ENCODE measurements around the gene CLRN2.

Gene CLRN2, protein sequence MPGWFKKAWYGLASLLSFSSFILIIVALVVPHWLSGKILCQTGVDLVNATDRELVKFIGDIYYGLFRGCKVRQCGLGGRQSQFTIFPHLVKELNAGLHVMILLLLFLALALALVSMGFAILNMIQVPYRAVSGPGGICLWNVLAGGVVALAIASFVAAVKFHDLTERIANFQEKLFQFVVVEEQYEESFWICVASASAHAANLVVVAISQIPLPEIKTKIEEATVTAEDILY

DNA sequence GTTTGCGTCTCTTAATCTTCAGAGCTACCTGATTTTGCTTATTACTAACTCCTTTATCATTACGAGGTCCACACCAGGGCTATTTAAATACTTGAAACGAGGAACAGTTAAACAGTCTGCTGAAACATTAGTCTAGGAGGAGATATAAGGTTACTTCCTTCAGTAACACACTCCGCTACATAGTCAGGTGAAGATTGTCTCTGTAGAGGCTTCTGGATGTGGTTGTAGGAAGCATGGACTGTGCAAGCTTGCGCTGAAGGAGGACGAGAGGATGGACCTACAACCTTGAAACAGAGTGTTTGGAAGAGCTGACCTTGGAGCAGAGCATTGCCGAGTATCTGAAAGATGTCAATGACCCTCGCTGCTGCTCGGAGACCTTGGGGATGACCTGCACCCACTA is at the start of gene CLRN2:
CLRN2 (plus strand) TSS at position 301 of the 400 bp plus-strand sequence. CDS start 102 bp downstream, outside the sequence.
- Histone ChIP-seq H3K4me1 (ENCODE audit: insufficient read depth, low read length) (peaks cover 17% of the 10 kb centered on the region), H3K27ac (ENCODE audit: low read depth, low read length) (no peak within 1 kb of the TSS), H3K27me3 (ENCODE audit: control insufficient read depth in 1 of 2, insufficient read depth in 2 of 2, low read length in 2 of 2) (no peaks in the 10 kb centered on the region), H3K4me3 (ENCODE audit: low read depth in 1 of 2, low read length in 2 of 2) (no peak within 1 kb of the TSS), H3K36me3 (ENCODE audit: insufficient read depth, low read length) (no peaks in the 10 kb centered on the region), H3K9ac (ENCODE audit: low read length) (no peak within 1 kb of the TSS), H3K9me3 (ENCODE audit: low read length) (no peaks in the 10 kb centered on the region)

DNA sequence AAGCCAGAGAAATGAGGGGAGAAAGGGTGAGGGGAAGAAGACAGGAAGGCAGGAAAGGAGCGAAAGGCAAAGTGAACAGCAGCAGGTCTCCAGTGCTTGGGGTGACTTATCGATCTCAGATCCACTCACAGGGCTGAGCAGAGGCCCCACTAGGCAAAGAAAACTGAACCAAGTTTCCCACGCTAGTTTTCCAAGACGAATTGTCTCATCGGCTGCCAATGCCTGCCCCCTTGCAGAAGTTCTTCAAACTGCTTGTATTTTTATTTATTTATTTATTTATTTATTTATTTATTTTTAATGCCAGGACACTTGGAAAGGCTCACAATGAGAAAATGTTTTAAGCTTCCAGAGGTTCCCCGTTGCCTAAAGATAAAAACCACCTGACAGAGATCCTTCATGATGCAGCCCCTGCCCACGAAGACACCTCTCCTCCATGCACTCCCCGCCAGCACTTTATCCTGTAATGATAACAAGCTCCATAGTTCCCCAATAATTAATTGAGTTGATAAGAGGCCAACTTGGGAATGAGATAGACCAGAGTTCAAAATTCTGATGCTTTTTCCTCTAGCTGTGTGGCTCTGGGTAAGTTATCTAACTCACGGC is 46.2 kb upstream of the CLRN2 start:
- Histone ChIP-seq H3K9ac (ENCODE audit: low read length) (no peak overlapping the region), H3K27ac (ENCODE audit: low read depth, low read length) (no peak overlapping the region), H3K4me1 (ENCODE audit: insufficient read depth, low read length) (no peaks in the 10 kb centered on the region), H3K27me3 (ENCODE audit: control insufficient read depth in 1 of 2, insufficient read depth in 2 of 2, low read length in 2 of 2) (no peaks in the 10 kb centered on the region), H3K9me3 (ENCODE audit: low read length) (no peaks in the 10 kb centered on the region), H3K36me3 (ENCODE audit: insufficient read depth, low read length) (no peaks in the 10 kb centered on the region), H3K4me3 (ENCODE audit: low read depth in 1 of 2, low read length in 2 of 2) (no peak overlapping the region)

GRCh38 chr4:17469931-17470674 is 44.9 kb upstream of the CLRN2 start:
- Histone ChIP-seq H3K9me3 (ENCODE audit: low read length) (no peaks in the 10 kb centered on the region), H3K36me3 (ENCODE audit: insufficient read depth, low read length) (no peaks in the 10 kb centered on the region), H3K27ac (ENCODE audit: low read depth, low read length) (no peak overlapping the region), H3K9ac (ENCODE audit: low read length) (no peak overlapping the region), H3K4me1 (ENCODE audit: insufficient read depth, low read length) (no peaks in the 10 kb centered on the region), H3K27me3 (ENCODE audit: control insufficient read depth in 1 of 2, insufficient read depth in 2 of 2, low read length in 2 of 2) (no peaks in the 10 kb centered on the region), H3K4me3 (ENCODE audit: low read depth in 1 of 2, low read length in 2 of 2) (no peak overlapping the region)

- no peak overlapping the region for H3K4me3 ChIP-seq (ENCODE audit: low read depth in 1 of 2, low read length in 2 of 2)
- no peaks in the 10 kb centered on the region for H3K9me3 ChIP-seq (ENCODE audit: low read length)
These were observed 39.5 kb upstream of the CLRN2 start for GRCh38 chr4:17475481-17475880.

DNA sequence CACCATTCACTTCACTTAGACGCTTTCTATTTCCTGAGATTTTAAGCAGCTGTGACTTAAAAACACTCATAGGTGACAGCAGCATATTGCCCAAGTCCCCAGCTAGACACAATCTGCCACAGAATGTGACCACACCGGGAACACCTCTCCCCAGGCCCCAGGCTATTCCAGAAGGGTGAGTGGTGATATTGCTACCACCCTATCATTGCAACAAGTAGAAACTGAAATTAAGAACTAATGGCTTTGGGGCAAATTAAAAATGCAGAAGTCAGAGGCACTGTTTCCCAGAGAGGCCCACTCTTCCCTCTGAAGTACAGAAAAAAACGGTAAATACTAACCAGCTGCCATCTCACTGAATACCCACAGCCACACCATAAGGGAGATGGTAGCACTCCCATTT is 38.1 kb upstream of the CLRN2 start:
- Histone ChIP-seq H3K27me3 (ENCODE audit: control insufficient read depth in 1 of 2, insufficient read depth in 2 of 2, low read length in 2 of 2) (no peaks in the 10 kb centered on the region), H3K36me3 (ENCODE audit: insufficient read depth, low read length) (no peaks in the 10 kb centered on the region), H3K9ac (ENCODE audit: low read length) (no peak overlapping the region), H3K9me3 (ENCODE audit: low read length) (no peaks in the 10 kb centered on the region), H3K4me3 (ENCODE audit: low read depth in 1 of 2, low read length in 2 of 2) (no peak overlapping the region), H3K4me1 (ENCODE audit: insufficient read depth, low read length) (no peaks in the 10 kb centered on the region), H3K27ac (ENCODE audit: low read depth, low read length) (no peak overlapping the region)

More at GRCh38 chr4:17475481-17475880, 39.5 kb upstream of the CLRN2 start:
- H3K27ac ChIP-seq (ENCODE audit: low read depth, low read length): no peak overlapping the region
- no peaks in the 10 kb centered on the region for H3K36me3 ChIP-seq (ENCODE audit: insufficient read depth, low read length)
- H3K9ac ChIP-seq (ENCODE audit: low read length): no peak overlapping the region
- no peaks in the 10 kb centered on the region for H3K4me1 ChIP-seq (ENCODE audit: insufficient read depth, low read length)
- no peaks in the 10 kb centered on the region for H3K27me3 ChIP-seq (ENCODE audit: control insufficient read depth in 1 of 2, insufficient read depth in 2 of 2, low read length in 2 of 2)

DNA sequence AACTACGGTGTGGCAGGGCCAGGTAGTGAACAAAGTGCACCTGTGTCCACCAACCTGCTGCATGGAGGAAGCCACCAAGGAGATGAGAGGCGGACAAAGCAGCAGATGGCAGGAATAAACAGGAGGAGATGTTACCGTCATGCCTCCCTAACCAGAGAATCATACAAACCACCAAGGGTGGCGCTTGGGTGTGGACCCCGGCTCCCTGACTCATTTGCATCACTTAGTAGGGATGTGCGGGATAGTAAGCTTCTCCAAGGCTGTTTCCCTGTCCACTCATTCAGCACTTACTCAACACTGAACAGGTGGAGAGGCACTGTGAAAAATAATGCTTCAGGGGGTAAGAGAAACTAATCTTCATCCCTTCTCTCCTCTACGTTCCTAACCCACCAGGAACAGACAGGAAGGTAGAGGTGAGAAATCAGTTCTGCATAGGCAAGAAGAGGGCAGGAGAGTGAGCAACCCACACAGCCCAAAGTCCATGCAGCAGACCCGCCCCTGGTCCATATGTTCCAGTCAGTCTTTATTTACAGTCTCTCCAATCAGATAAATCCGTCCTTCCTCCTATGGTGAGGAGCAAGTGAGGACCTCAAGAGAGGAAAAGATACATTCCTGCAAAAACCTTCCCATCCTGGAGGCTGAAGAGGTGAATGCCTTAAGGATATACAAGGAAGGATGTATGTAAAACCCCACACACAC is 37.0 kb upstream of the CLRN2 start:
- Histone ChIP-seq H3K27ac (ENCODE audit: low read depth, low read length) (no peak overlapping the region), H3K9ac (ENCODE audit: low read length) (no peak overlapping the region), H3K4me1 (ENCODE audit: insufficient read depth, low read length) (no peaks in the 10 kb centered on the region), H3K9me3 (ENCODE audit: low read length) (no peaks in the 10 kb centered on the region), H3K27me3 (ENCODE audit: control insufficient read depth in 1 of 2, insufficient read depth in 2 of 2, low read length in 2 of 2) (no peaks in the 10 kb centered on the region), H3K4me3 (ENCODE audit: low read depth in 1 of 2, low read length in 2 of 2) (no peak overlapping the region), H3K36me3 (ENCODE audit: insufficient read depth, low read length) (peaks cover 3% of the 10 kb centered on the region)

DNA sequence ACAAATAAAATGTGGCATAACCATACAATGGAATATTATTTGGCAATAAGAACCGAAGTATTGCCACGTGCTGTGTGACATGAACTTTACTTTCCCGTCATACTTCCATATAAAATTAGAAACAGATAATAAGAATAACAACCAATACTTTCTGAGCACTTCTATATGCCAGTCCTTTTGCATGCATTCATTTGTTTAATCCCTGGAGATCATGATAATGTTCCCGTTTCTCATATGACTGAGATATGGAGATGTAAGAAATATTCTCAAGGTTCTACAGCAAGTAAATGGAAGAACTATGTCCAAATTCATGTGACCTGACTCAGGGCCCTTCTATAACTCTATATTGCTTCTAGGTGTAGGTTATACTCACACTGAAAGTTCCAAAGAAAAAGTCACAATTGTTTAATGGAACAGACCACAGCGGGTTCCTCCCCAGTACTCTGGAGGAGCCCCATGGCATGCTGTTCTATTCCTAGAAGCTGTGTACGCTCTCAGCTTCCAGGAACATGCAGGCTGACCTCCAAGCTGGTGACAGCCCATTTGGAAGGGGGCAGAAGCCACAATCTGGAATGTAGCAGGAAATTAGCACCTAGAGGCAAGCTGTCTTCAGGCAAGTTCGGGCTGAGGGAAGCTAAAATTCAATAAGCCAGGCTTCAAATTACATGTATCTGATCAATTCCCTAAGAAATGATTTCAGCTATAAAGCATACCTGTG is 34.6 kb upstream of the CLRN2 start:
- Histone ChIP-seq H3K4me1 (ENCODE audit: insufficient read depth, low read length) (no peaks in the 10 kb centered on the region), H3K9ac (ENCODE audit: low read length) (no peak overlapping the region), H3K27ac (ENCODE audit: low read depth, low read length) (no peak overlapping the region), H3K36me3 (ENCODE audit: insufficient read depth, low read length) (peaks cover 9% of the 10 kb centered on the region), H3K4me3 (ENCODE audit: low read depth in 1 of 2, low read length in 2 of 2) (no peak overlapping the region), H3K27me3 (ENCODE audit: control insufficient read depth in 1 of 2, insufficient read depth in 2 of 2, low read length in 2 of 2) (no peaks in the 10 kb centered on the region), H3K9me3 (ENCODE audit: low read length) (no peaks in the 10 kb centered on the region)

DNA sequence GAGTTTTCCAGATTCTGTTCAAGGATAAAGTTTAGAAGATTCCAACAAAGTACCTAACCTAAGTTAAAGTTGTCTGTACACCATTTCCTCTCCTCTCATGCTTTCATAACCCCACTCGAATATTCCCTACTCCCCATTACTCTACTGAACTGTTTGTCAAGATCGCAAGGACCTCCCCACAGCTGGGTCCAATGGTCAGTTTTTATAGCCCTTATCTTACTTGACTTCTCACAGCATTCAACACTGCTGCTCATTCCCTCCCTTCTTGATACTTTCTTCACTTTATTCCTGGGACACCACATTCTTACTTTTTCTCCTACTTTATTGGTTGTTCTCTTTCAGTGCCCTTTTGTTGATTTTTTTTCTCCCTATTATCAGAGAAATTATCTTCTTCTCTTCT is 34.0 kb upstream of the CLRN2 start:
- H3K4me1 ChIP-seq (ENCODE audit: insufficient read depth, low read length): no peaks in the 10 kb centered on the region
- no peak overlapping the region for H3K9ac ChIP-seq (ENCODE audit: low read length)
- no peaks in the 10 kb centered on the region for H3K27me3 ChIP-seq (ENCODE audit: control insufficient read depth in 1 of 2, insufficient read depth in 2 of 2, low read length in 2 of 2)
- no peaks in the 10 kb centered on the region for H3K9me3 ChIP-seq (ENCODE audit: low read length)
- no peak overlapping the region for H3K27ac ChIP-seq (ENCODE audit: low read depth, low read length)
- H3K36me3 ChIP-seq (ENCODE audit: insufficient read depth, low read length): peaks cover 9% of the 10 kb centered on the region
- H3K4me3 ChIP-seq (ENCODE audit: low read depth in 1 of 2, low read length in 2 of 2): no peak overlapping the region

DNA sequence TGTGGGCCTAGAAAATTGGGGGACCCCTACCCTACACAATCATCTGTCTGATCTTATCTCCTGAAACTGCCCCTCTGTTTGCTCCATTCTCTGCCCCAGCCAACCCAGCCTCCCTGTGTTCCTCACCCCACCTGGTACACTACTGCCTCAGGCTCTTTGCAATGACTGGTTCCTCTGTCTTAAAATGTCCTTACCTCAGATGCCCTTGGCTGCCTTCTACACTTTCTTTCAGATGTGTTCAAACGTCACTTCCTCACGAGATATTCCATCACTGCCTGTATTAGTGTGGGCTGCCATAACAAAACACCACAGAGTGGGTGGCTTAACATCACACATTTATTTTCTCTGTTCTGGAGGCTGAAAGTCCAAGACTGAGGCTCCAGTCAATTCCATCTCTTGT is 32.2 kb upstream of the CLRN2 start:
- H3K27ac ChIP-seq (ENCODE audit: low read depth, low read length): no peak overlapping the region
- H3K36me3 ChIP-seq (ENCODE audit: insufficient read depth, low read length): peaks cover 21% of the 10 kb centered on the region
- no peaks in the 10 kb centered on the region for H3K27me3 ChIP-seq (ENCODE audit: control insufficient read depth in 1 of 2, insufficient read depth in 2 of 2, low read length in 2 of 2)
- H3K4me1 ChIP-seq (ENCODE audit: insufficient read depth, low read length): no peaks in the 10 kb centered on the region
- no peaks in the 10 kb centered on the region for H3K9me3 ChIP-seq (ENCODE audit: low read length)
- no peak overlapping the region for H3K9ac ChIP-seq (ENCODE audit: low read length)
- no peak overlapping the region for H3K4me3 ChIP-seq (ENCODE audit: low read depth in 1 of 2, low read length in 2 of 2)

DNA sequence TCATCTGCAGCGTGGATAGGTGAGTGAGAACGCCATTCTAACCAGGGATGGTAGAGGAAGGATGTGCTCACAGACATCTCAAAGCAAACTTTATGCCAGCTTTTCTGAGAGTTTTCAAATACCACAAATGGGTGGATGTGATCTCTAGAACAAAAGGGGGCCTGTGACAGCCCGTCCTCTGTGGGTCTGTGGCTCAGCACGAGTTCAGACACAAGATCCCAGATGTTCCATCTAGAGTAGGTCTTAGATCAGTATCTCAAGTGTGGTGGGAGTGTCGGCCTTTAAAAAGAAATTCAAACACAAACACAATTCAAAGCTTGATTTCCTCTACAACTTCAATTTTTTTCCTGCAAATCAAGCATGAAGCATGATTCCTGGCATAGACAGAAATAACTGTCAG is 25.8 kb upstream of the CLRN2 start:
- H3K9ac ChIP-seq (ENCODE audit: low read length): no peak overlapping the region
- H3K27me3 ChIP-seq (ENCODE audit: control insufficient read depth in 1 of 2, insufficient read depth in 2 of 2, low read length in 2 of 2): no peaks in the 10 kb centered on the region
- peaks cover 42% of the 10 kb centered on the region for H3K36me3 ChIP-seq (ENCODE audit: insufficient read depth, low read length)
- peaks cover 13% of the 10 kb centered on the region for H3K4me1 ChIP-seq (ENCODE audit: insufficient read depth, low read length)
- H3K4me3 ChIP-seq (ENCODE audit: low read depth in 1 of 2, low read length in 2 of 2): no peak overlapping the region
- no peak overlapping the region for H3K27ac ChIP-seq (ENCODE audit: low read depth, low read length)
- H3K9me3 ChIP-seq (ENCODE audit: low read length): no peaks in the 10 kb centered on the region

- Histone ChIP-seq H3K27me3 (ENCODE audit: control insufficient read depth in 1 of 2, insufficient read depth in 2 of 2, low read length in 2 of 2) (no peaks in the 10 kb centered on the region), H3K9ac (ENCODE audit: low read length) (no peak overlapping the region), H3K4me3 (ENCODE audit: low read depth in 1 of 2, low read length in 2 of 2) (no peak overlapping the region), H3K27ac (ENCODE audit: low read depth, low read length) (no peak overlapping the region), H3K9me3 (ENCODE audit: low read length) (no peaks in the 10 kb centered on the region), H3K36me3 (ENCODE audit: insufficient read depth, low read length) (peaks cover 48% of the 10 kb centered on the region), H3K4me1 (ENCODE audit: insufficient read depth, low read length) (peaks cover 13% of the 10 kb centered on the region)
These were observed 25.2 kb upstream of the CLRN2 start for GRCh38 chr4:17489721-17490120.

Data from muscle layer of colon (tissue), 2 donors.